ENCODE results near the gene PXMP2.

GRCh38 chr12:132713123-132713522 lies 25.7 kb downstream of the PXMP2 start:
- TF ChIP-seq CTCF (IDR thresholded peaks at IDR 0.05) (no peak), EP300 (IDR thresholded peaks at IDR 0.05; ENCODE audit: low read depth) (no peak), POLR2AphosphoS5 (IDR thresholded peaks at IDR 0.05) (no peak)
